Endodermal cell (in vitro differentiated cells): Measurements from ENCODE around the gene COL26A1. TPM values are rescaled to one million over a fixed set of nuclear protein-coding genes. Genes with fewer than 3 reads are reported as not detected.

ENCODE experiments used
- DNase-seq: peaks from one replicate; pipeline ENCODE4 v3.0.0-alpha.2; 2017
- H3K27ac ChIP-seq: 2 replicates; pipeline ENCODE4 v1.5.1; 2013; ENCODE audit warnings: mild to moderate bottlenecking, low read depth, low read length, moderate library complexity
- H3K27me3 ChIP-seq: 2 replicates; pipeline ENCODE4 v1.6.1; 2013; ENCODE audit warnings: mild to moderate bottlenecking, low read length, moderate library complexity; ENCODE audit not compliant: insufficient read depth, control insufficient read depth, poor library complexity, severe bottlenecking
- H3K36me3 ChIP-seq: 2 replicates; pipeline ENCODE4 v1.7.0; 2013; ENCODE audit warnings: mild to moderate bottlenecking, low read length, moderate library complexity; ENCODE audit not compliant: control insufficient read depth, insufficient read depth
- H3K4me1 ChIP-seq: one replicate; pipeline ENCODE4 v1.7.0; 2013; ENCODE audit warnings: low read length; ENCODE audit not compliant: control insufficient read depth, insufficient read depth
- H3K4me3 ChIP-seq: 2 replicates; pipeline ENCODE4 v1.5.1; 2013; ENCODE audit warnings: mild to moderate bottlenecking, low read length, moderate library complexity
- H3K9ac ChIP-seq: 2 replicates; pipeline ENCODE4 v1.6.1; 2013; ENCODE audit warnings: mild to moderate bottlenecking, low read length, moderate library complexity; ENCODE audit not compliant: poor library complexity, severe bottlenecking; ENCODE audit errors: extremely low read depth
- H3K9me3 ChIP-seq: 2 replicates; pipeline ENCODE4 v1.6.1; 2013; ENCODE audit warnings: mild to moderate bottlenecking, low read length, moderate library complexity; ENCODE audit not compliant: control insufficient read depth
- H3K27ac Mint-ChIP-seq: 2 replicates; pipeline ENCODE4 v1.8.0; 2020; ENCODE audit warnings: mixed read lengths
- H3K27me3 Mint-ChIP-seq: 2 replicates; pipeline ENCODE4 v1.8.0; 2021; ENCODE audit warnings: mild to moderate bottlenecking, mixed read lengths; ENCODE audit not compliant: insufficient read depth
- H3K36me3 Mint-ChIP-seq: 2 replicates; pipeline ENCODE4 v1.8.0; 2020; ENCODE audit warnings: low read depth, mixed read lengths
- H3K4me1 Mint-ChIP-seq: 2 replicates; pipeline ENCODE4 v1.8.0; 2020; ENCODE audit warnings: mixed read lengths
- H3K4me3 Mint-ChIP-seq: 2 replicates; pipeline ENCODE4 v1.8.0; 2020; ENCODE audit warnings: mild to moderate bottlenecking, moderate library complexity, mixed read lengths
- H3K9me3 Mint-ChIP-seq: 2 replicates; pipeline ENCODE4 v1.8.0; 2020; ENCODE audit warnings: mild to moderate bottlenecking, mixed read lengths
- WGBS, 2 experiments: methylation state at CpG; one replicate each; pipeline versions ENCODE4 v1.1.5 to v1.1.7; 2013; ENCODE audit warnings: missing lambda C conversion rate in 2 of 2, mixed read lengths in 1 of 2; ENCODE audit not compliant: insufficient coverage in 1 of 2, insufficient read length in 1 of 2; 5-methylcytosine and 5-hydroxymethylcytosine counted together
- total RNA-seq, 2 donors: library from RNA; stranded (reverse); fragmentation: NEBNext Ultra II Directional in 1 of 2; extraction: Animal tissue kit (Norgen Biotek cat#: 25700) in 1 of 2; gene quantifications; 2 replicates in 1 of 2; 3 replicates in 1 of 2; pipeline ENCODE4 v1.2.1, GENCODE V29; 2021
- TF ChIP-seq, protein P1 (sequence below): fragments of 200-600 bp; sonication (generic); conservative IDR thresholded peaks from 2 replicates; pipeline ENCODE4 v1.5.0; 2021; ENCODE audit warnings: antibody characterized with exemption, mild to moderate bottlenecking

Gene COL26A1
- total RNA-seq, 2 donors from 2014 or later, result 41.2 to 47.0 TPM

- H3K27me3 ChIP-seq, result no peaks in the 10 kb centered on the region
- H3K9me3 Mint-ChIP-seq, result no peaks in the 10 kb centered on the region
- no peak overlapping the region for H3K4me3 Mint-ChIP-seq
- H3K9me3 ChIP-seq, result no peaks in the 10 kb centered on the region
- no peak overlapping the region for H3K4me3 ChIP-seq
- H3K4me1 Mint-ChIP-seq, result peaks cover 5% of the 10 kb centered on the region
- no peak overlapping the region for H3K27ac ChIP-seq
- H3K9ac ChIP-seq, result no peak overlapping the region
- WGBS, 2 experiments, result 94% methylated on average over 2 of the region's 2 CpGs; no CpG with 5 or more reads in 1 of the 2 experiments
- peaks cover 25% of the 10 kb centered on the region for H3K36me3 Mint-ChIP-seq
- no peaks in the 10 kb centered on the region for H3K4me1 ChIP-seq
- peak overlapping the region; percentile 52 for H3K27ac Mint-ChIP-seq
- peaks cover 12% of the 10 kb centered on the region for H3K36me3 ChIP-seq
- H3K27me3 Mint-ChIP-seq, result no peaks in the 10 kb centered on the region
- DNase-seq, result peak; percentile 37
- TF ChIP-seq, protein P1, sequence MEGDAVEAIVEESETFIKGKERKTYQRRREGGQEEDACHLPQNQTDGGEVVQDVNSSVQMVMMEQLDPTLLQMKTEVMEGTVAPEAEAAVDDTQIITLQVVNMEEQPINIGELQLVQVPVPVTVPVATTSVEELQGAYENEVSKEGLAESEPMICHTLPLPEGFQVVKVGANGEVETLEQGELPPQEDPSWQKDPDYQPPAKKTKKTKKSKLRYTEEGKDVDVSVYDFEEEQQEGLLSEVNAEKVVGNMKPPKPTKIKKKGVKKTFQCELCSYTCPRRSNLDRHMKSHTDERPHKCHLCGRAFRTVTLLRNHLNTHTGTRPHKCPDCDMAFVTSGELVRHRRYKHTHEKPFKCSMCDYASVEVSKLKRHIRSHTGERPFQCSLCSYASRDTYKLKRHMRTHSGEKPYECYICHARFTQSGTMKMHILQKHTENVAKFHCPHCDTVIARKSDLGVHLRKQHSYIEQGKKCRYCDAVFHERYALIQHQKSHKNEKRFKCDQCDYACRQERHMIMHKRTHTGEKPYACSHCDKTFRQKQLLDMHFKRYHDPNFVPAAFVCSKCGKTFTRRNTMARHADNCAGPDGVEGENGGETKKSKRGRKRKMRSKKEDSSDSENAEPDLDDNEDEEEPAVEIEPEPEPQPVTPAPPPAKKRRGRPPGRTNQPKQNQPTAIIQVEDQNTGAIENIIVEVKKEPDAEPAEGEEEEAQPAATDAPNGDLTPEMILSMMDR, result no peak
Observed at GRCh38 chr7:101546308-101546936, 183.7 kb downstream of the COL26A1 start.

GRCh38 chr7:101547022-101547915 lies 184.6 kb downstream of the COL26A1 start:
- WGBS, 2 experiments, result 91 to 93% methylated on average over 14 to 17 of the region's 17 CpGs
- Mint-ChIP-seq H3K27me3 (no peaks in the 10 kb centered on the region), H3K36me3 (peaks cover 30% of the 10 kb centered on the region), H3K27ac (no peak overlapping the region), H3K4me1 (peaks cover 5% of the 10 kb centered on the region), H3K4me3 (no peak overlapping the region), H3K9me3 (no peaks in the 10 kb centered on the region)
- TF ChIP-seq, protein P1, result no peak
- DNase-seq, result peak; percentile 40
- Histone ChIP-seq H3K4me1 (no peaks in the 10 kb centered on the region), H3K9me3 (no peaks in the 10 kb centered on the region), H3K27ac (no peak overlapping the region), H3K4me3 (no peak overlapping the region), H3K9ac (no peak overlapping the region), H3K27me3 (no peaks in the 10 kb centered on the region), H3K36me3 (peaks cover 17% of the 10 kb centered on the region)

GRCh38 chr7:101547916-101548661 lies 185.4 kb downstream of the COL26A1 start:
- Histone ChIP-seq H3K9ac (no peak overlapping the region), H3K9me3 (no peaks in the 10 kb centered on the region), H3K27me3 (no peaks in the 10 kb centered on the region), H3K4me3 (no peak overlapping the region), H3K4me1 (no peaks in the 10 kb centered on the region), H3K27ac (no peak overlapping the region), H3K36me3 (peaks cover 17% of the 10 kb centered on the region)
- WGBS, 2 experiments, result 93 to 95% methylated on average over 12 to 14 of the region's 14 CpGs
- TF ChIP-seq, protein P1, result no peak
- Mint-ChIP-seq H3K4me3 (no peak overlapping the region), H3K9me3 (no peaks in the 10 kb centered on the region), H3K36me3 (peaks cover 30% of the 10 kb centered on the region), H3K4me1 (no peaks in the 10 kb centered on the region), H3K27me3 (no peaks in the 10 kb centered on the region), H3K27ac (no peak overlapping the region)
- peak; percentile 36 for DNase-seq
